ENCODE results near the gene PACSIN3.

PACSIN3 gene

DNA sequence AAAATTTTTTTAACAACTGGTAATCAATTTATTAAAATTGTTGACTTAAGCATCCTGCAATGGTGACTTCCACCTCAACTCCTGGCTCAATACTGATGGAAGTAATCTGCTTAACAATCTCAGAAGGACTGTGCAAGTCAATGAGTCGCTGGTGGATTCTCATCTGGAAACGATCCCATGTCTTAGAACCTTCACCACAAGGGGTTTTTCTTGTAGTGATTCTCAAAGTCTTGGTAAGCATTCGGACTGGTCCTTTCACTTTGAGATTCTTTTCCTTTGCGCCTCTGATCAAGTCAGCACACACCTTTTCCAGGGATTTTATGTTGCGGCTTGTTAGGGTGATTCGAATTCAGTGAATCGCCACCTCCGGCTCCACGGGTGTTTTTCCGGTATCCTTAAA is 4.9 kb upstream of the PACSIN3 start:
- DNase-seq = peak; percentile 24

DNA sequence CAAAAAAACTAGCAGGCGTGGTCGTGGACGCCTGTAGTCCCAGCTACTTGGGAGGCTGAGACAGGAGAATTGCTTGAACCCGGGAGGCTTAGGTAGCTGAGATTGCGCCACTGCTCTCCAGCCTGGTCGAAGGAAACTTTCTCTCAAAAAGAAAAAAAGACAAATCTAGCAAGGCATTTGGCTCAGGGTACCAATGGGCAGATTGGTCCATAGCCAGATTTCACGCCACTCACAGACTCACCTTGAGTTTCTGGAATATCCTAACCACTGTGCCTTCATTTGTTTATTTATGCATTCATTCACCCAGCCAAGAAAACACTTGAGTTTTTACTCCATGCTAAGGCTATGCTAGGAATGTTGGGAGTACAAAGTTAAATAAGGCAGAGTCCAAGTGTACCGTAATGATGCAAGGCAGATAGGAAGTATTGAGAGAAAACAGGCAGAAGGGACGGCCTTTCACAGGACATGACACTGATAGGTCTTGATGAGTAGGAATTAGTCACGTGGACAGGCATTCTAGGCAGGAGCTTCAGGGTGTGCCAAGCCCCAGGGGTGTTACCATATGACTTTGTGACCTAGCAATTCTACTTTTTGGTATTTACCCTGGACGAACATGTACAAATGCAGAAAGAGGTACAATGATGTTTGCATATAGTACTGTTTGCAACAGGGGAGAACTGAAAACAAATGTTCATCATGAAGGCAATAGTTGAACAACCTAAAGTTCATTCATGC is 3.0 kb upstream of the PACSIN3 start:
- peak; percentile 67 for DNase-seq

DNA sequence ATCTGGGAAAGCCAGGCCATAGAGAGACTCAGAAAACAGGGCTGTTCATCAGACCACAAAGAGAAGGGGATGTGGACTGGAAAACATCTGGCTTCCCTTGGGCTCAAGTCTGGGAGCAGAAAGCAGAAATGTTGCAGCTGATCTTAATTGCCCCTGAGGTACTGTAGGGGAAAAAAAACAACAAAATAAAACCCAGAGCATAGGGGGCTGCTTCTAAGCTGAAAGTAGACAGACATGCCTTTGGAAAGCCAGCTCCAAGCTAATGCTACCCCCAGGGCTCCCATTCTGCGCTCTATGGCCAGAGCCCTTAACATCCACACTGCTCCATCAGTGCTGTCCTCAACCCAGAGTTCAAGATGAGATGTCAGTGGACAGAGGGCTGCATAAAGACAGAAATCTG is 2.0 kb upstream of the PACSIN3 start:
- DNase-seq = no peak

DNA sequence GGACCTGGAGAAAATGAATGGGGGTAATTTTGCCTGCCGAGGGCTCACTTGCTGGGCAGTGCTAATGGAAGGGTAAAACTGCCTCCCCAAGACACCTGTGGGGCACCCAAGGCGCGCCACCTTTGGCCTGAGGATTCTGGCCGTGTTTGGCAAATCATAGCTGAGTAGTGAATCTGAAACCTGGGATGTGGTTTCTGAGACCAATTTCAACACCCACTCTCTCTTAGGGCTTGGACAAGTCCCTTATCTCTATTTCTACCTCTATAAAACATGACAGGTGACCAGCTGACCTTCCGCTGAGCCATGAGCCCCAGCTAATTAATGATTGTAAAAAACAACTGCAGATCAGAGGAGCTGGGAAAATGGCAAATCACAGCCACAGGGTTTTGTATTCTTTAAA is 1.5 kb upstream of the PACSIN3 start:
- no peak for DNase-seq

DNA sequence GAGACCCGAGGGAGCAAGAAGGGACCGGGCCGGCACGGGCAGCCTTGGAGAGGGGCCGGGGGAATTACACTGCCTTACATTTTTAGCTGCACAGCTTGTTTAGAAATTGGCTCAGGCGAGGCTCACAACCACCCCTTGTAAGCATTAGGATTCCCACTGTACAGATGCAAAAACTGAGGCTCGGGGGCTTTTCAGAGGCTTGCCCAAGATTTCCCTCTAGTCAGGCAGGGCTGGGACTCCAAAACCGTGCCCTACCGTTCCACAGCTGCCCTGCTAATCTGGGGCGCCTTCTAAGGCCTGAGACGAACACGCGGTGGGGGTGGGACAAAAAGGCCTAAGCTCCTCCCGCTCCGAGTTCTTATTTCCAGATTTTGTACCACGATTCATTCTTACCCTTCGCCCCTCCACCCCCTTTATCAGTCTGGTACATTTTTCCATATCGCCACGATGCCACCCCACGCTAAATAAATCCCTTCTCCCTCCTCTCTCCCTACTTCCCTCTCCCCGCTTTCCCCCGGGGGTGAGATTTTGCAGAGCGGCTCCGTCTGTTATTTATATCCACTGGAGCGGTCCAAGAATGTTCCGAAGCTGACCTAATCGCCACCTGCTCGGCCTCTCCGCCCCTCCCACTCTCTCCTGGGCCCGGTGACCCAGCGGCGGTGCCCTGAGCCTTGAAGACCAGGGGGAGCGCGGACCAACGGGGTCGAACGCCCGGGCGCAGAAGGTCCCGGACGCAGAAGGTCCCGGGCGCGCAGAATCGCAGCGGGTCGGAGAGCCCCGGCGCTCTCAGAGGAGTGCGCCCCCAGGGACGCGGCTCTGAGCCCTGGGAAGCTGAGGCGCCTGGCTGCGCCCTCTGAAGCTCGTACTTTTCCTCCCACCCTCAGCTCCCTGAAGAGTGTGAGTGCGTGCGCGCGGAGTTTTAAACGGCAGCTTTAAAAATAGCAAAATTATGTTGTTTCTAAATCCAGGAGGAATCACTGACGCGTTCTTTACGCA is 764 bp upstream of the PACSIN3 start:
- DNase-seq = peak; percentile 32

DNA sequence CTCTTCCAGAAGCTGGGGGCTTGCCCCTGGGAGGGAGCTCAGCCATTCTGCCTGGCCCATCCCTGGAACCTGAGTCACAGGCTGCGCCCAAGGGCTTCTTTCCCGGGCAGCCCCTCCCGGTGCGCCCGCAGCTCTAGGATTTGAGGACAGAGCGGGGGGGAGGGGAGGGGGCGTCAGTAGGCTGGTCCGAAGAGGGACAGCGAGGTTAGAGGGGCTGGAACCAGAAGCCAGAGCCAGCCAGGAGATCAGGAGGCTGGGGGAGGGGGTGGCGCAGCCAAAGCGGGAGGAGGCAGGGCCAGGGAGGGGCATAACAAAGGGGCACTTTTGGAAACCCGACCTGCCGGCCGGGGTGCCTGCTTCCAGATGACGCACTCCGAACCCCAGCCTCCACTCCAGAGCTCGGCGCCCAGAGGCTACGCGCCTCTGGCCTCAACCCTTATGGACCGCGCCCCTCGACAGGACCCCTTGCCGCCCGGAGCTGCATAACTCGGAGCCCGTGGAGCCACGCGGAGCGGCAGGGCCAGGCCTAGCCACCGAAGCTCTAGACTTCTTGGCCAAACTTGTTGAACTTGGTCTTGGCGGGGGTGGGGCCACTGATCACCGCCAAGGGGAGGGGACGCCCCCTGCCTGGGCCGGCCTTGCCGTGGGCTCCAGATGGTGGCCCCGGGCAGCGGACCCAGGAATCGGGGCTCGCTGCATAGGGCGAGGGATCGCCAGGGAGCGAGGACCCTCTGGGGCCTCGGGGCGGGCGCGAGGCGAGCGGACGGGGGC is 744 bp downstream of the PACSIN3 start:
- peak; percentile 48 for DNase-seq

DNA sequence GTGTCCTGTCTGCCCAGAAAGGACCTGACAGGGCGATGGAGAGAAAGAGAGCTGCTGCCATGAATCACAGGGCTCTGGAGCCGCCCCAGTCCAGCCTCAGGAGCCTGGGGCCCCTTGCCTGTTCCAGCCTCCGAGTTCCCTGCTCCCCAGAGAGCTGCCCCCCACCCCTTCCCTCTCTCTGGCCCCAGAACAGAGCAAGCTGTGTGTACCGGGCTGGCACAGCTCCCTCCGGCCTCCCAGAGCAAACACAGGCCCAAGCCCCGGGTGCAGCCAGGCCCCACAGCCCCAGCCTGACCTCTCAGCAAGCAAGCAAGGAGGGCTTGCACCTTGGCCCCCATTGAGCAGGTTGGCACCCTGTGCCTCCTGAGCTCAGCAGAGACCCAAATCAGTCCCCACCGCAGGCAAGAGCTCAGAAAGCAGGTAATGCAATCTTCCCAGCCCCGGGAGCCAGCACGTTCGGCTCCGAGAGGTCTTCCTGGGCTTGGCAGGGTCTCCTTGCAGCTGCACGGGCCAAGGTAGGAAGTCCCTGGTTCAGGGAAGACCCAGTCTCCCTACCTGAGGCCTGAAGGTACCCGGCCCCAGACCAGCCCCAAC is 1.4 kb downstream of the PACSIN3 start:
- no peak for DNase-seq

DNA sequence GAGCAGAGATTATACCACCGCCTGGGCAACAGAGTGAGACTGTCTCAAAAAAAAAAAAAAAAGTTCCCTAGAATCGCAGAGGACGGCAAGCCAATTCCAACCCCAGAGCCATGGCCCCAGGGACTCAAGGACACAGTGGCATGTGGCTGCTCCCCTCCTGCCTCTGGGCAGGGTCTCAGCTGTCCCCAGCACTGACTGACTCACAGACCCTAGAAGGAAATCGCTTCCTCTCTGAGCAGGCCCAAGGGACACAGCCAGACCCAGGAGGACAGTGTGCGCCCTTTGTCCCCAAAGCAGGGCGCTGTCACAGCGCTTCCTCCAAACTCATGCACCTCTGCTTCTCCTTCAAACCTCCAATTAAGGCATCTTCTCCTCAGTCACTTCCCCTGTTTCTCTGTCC is 2.3 kb downstream of the PACSIN3 start:
- DNase-seq = no peak

DNA sequence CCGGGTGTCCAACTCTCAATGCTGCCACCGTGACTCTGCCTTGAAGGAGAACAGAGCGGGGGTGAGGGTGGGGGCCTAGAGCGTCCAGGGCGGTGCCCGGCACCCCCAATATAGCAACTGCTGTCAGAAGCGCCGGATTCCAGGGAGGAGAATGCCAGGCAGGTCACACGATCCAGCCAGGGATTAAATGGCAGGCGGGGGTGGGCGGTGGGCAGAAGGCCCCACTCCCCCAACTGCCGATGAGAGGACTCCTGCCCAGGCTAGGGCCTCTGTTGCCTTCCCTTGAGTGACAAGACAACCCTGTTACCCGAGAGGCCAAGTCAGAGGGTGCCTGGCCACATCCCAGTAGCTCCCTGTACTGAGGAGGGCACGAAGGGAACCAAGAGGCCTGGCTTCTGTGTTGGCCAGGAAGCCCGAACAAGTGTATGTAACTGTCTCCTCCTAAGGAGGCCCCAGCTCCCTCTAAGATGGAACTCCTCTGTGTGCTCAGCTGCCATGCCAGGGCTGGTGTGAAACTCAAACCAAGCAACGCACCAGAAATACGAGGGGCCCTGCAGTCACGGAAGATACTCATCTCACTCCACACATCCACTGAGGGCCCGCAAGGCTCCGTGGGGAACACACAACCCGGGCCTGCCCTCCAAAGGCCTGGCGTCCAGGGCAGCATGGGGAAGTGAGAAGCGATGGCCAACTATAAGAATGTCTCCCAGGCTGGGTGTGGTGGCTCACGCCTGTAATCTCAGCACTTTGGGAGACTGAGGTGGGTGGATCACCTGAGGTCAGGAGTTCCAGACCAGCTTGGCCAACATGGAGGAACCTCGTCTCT is 3.0 kb downstream of the PACSIN3 start:
- DNase-seq = no peak

DNA sequence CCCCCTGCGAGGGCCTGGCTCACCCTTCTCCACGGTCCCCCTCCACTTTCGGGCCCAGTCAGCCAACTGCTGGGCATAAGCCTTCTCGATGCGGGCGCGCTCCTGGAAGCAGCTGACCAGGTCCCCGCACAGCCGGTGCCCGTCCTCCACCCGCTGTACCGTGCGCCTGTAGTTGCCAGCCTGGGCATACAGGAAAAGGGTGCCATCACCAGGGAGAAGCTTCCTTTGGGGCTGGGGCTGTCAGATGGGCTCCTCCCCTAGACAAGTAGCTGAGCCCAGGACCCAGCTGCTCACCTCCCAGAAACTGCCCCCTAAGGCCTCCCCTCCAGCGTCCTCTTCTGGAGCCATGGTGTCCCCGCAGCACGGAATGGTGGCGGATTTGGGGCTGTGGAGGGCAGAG is 3.9 kb downstream of the PACSIN3 start:
- no peak for DNase-seq

DNA sequence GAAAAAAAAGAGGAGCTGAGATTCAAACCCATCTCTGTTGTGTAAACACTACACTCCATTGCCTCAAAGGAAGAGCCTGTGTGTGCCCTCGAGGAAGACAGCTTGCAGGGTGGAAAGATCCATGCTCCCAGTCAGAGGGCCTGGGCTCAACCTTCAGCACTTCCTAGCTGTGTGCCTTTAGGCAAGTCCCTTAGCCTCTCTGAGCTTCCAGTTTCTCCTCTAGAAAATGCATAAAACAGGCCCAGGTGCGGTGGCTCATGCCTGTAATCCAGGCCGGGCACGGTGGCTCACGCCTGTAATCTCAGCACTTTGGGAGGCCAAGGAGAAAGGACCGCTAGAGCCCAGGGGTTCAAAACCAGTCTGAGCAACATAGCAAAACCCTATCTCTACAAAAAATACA is 5.0 kb downstream of the PACSIN3 start:
- no peak for DNase-seq

DNA sequence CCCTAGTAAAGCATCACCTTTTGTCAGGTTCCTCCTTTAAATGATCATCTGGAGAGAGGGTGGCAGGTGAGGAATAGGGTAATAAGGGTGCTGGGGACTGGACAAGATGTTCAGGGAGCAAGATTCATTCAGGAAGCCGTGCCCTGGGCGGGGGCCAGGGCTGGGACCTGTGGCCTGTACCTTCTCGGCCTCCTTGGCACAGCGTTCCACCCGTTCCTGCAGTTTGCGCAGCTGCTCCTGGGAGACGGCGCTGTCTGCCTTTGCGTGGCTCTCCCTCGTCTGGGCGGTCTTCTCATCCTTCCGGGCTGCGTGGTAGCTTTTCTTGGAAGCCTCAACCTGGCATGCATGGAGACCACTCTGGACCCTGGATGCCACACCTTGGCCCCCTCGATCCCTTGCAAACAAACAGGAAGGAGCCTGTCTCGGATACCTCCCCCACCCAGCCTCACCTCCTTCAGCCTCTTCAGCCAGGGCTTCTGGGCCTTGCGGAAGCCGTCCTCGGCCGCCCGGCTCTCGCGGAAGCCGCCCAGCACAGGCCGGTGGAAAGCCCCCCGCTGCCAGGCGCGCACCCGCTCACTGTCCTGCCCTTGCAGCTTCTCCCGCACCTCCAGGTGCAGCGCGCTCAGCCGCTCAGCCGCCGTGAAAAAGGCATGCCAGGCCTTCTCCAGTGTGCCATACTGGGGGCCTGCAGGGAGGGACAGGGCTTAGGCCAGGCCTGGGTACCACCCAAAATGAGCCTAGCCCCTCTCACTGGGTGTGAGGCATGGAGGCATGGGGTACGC is 6.0 kb downstream of the PACSIN3 start:
- no peak for DNase-seq

DNA sequence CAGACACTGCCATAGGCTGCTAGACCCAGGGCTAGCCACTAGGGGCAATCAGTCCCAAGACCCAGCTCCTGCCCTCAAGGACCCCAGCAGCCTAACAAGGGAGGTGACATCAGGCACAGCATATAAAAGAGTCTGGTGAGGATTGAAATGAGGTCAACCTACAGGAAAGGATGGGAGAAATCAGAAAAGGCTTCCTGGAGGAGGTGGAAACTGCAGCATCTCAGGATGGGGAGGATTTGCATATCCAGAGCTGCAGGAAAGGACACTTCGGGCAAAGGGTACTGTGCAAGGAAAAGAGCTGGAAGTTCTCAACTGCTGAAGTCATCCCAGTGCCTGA is 6.6 kb downstream of the PACSIN3 start:
- DNase-seq = peak; percentile 30

DNA sequence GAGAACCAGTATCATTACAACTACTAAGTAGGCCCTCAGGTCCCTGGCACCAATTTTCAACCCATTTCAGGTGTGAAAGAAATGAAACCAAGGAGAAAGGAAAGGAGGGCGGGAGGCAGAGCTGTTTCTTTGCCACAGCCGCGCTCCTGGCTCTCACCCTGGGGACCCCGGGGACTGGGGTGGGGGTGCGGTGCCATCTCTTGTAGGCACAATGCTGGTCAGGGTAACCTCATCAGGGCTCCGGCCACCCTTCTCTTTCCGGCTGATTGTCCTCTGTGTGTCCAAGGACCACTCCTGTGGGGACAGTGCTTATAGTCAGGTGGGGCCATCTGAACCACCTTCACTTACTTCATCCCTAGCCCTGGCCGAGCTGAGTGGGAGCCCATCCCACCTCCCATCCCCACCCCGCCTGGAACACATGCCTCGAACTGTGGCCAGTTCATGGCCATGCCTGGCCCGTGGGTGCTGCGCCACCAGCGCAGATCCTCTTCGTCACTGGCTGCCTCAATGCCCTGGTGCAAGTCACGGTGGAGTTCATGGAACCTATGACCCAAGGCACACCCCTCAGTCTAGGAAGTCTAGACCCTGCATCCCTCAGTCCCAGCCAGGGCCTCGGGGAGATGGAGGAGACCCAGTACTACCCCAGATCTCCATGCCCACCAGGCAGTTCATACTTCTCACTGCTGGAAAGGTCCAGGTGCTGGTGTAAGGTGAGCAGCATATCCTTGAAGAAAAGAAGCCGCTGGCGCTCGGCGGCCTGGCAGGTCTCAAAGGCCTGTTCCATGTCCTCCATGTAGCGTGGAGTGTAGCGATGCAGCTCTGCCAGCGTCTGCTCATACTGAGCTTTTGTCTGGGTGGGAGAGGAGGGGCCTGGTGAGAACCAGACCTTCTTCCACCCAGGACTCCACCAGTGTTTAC is 7.2 kb downstream of the PACSIN3 start:
- DNase-seq = no peak

DNA sequence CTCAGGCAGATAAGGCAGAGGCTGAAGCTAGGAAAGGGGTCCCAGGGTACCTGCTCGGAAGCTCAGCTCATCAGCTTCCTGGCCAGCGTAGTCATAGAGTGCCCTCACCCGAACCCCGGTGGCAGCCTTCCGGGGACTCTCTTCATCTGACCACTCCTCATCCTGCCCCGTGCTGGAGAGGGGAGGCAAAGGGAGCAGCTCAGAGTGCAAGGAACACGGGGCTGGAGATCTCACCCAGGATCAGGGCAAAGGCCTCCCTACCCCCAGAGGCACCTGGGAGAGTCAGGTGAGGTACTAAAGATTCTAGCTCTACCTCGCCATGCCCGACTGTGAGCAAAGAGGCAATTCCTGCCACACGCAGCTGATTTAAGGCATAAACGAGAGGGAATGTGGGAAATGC is 7.9 kb downstream of the PACSIN3 start:
- no peak for DNase-seq

DNA sequence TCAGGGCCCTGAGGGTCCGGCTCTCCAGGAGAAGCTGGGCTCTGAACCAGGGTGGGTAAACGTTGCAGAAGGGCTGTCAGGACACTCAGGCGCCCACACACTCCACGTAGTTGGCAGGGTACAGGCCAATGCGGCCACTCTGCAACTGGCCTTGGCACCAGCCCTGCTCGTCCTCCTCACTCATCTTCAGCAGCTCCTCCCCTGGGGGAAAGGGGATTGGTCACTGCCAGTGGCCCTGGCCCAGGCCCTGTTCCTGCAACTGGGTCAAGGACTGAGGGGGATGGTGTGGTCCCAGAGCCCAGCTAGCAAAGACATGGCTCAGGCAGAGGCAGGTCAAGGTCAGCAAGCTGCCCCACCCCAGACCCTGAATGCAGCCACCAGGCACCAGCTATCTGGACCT is 8.4 kb downstream of the PACSIN3 start:
- DNase-seq = no peak

DNA sequence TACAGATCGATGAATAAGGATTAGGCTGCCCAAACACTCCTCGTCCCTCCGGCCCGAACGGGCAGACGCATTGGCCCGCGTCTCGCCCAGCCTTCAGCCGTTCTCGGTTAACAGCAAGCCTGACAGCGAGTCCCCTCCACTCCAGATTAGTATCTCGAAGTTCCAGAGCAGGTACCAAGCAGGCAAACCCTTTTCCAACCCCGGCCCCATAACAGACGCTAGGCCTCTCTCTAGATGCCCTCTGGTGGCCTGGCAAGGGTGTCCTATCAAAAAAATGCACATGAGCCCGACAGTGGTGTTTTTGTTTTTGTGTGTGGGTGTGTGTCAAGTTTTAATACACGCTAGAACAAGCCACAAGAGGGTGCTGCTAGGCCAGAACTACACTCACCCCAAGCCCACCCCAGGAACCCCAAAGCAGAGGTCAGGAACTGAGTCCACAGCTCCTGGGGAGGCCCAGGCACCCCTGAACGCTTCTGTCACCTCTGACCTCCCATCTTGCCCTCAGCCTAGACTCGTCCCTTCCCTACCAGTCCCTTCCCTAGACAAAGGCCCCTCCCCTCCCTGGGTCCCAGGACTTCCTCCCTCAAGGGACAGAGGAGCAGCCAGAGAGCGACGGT is 8.9 kb downstream of the PACSIN3 start:
- peak; percentile 81 for DNase-seq

DNA sequence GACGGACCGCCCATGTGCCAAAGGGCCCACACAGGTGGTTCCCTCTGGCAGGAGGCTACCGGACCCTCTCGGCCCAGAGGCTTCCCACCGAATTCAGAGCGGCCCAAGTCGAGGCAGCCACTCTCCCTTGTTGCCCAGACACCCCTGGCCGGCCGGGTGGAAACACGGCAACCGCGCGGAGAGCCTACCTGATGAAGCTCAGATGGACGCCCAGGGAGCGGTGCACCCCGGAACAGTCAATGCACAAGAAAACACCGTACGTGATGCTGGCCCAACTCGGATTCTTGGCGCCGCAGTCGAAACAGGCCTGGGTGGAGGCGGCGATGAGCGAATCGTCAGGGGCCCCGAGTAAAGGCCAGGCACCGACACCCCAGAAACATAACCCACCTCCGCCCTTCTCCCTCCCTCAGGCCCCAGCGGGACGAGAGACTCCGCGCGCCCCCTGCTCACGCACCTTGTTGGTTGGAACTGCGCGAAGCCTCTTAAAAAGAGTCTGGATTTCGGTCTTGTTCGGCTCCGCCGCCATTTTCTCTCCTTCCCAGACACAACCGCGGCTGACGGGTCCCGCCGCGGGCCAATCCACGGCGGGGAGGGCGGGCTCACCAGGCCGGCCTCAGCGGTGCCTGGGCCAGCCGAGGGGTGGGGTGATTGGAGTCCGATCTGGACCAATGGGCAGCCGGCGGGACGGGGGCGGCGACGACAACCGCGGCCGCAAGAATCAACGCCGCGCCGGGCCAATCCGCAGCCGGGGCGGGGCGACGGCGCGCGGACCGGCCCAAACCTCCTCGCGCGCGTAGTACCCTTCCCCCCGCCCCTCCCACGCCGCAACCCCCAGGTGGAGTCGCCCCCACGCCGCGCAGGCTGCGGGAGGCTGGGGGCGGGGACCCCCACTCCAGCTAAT is 9.7 kb downstream of the PACSIN3 start, which contains the start of gene ARFGAP2:
TSS of gene ARFGAP2 (minus strand) at position 552 of the 901 bp plus-strand sequence. CDS start at position 526, 26 bp downstream.
- peak; percentile 96 for DNase-seq

Measured in fibroblast of skin of right quadriceps (primary cell).